ENCODE data around the gene ROBO3.

ROBO3 gene

GRCh38 chr11:124875943-124876817 lies 10.9 kb downstream of the ROBO3 start:
- no peak for TF ChIP-seq EZH2 (IDR thresholded peaks at IDR 0.05; ENCODE audit: borderline replicate concordance, low read depth, low read length, severe bottlenecking)
- TF ChIP-seq, protein P1, sequence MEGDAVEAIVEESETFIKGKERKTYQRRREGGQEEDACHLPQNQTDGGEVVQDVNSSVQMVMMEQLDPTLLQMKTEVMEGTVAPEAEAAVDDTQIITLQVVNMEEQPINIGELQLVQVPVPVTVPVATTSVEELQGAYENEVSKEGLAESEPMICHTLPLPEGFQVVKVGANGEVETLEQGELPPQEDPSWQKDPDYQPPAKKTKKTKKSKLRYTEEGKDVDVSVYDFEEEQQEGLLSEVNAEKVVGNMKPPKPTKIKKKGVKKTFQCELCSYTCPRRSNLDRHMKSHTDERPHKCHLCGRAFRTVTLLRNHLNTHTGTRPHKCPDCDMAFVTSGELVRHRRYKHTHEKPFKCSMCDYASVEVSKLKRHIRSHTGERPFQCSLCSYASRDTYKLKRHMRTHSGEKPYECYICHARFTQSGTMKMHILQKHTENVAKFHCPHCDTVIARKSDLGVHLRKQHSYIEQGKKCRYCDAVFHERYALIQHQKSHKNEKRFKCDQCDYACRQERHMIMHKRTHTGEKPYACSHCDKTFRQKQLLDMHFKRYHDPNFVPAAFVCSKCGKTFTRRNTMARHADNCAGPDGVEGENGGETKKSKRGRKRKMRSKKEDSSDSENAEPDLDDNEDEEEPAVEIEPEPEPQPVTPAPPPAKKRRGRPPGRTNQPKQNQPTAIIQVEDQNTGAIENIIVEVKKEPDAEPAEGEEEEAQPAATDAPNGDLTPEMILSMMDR (IDR thresholded peaks at IDR 0.05; ENCODE audit: borderline replicate concordance, extremely low read depth, low read length, poor library complexity, severe bottlenecking), result no peak
- H3K27me3 ChIP-seq (ENCODE audit: insufficient read depth, low read length, poor library complexity), result no peaks in the 10 kb centered on the region
- no peaks in the 10 kb centered on the region for H3K4me1 ChIP-seq (ENCODE audit: insufficient read depth, low read length)

DNA sequence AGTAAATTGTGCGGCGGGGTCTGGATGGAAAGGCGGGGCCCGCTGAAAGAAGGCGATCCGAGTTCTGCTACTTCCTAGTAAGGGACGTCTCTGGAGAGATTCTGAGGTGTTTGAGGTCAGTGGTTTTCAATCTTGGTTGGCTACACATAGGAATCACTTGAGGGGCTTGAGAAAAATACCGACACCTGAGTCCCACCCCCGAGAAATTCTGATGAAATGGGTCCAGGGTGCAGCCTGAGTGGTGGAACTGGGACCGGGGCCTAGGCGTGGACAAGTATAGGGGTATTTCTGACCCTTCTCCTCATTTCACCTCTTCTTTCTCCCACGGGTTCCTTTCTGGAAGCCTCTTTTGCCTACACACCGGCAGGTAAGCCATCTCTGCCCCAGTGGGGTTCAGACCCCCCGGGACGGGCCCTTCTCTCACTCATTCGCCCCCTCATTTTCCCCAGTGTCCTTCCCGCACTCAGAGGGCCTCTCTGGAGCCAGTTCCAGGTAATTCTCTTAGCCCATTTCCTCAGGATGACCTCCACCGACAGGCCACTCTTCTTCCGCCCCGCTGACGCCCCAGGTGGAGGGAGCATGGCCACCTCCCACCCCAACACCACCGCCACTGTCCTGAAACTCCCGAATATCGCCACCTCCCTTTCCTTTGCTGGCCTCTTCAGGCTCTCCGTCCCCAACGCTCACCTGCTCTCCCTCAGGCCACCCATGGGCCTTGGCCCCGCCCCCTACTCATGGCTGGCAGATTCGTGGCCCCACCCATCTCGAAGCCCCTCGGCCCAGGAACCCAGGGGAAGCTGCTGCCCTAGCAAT lies 11.8 kb downstream of the ROBO3 start:
- Histone ChIP-seq H3K9me3 (ENCODE audit: insufficient read depth, low read length, severe bottlenecking) (no peaks in the 10 kb centered on the region), H3K4me3 (ENCODE audit: low read depth in 1 of 2, low read length in 2 of 2) (no peak overlapping the region), H3K27me3 (ENCODE audit: insufficient read depth, low read length, poor library complexity) (no peaks in the 10 kb centered on the region), H3K4me1 (ENCODE audit: insufficient read depth, low read length) (no peaks in the 10 kb centered on the region), H3K4me2 (ENCODE audit: insufficient read depth, low read length) (no peak overlapping the region), H3K36me3 (ENCODE audit: insufficient read depth, low read length) (no peaks in the 10 kb centered on the region), H3K27ac (ENCODE audit: low read length) (no peak overlapping the region), H3K79me2 (ENCODE audit: insufficient read depth, low read length) (no peaks in the 10 kb centered on the region), H2AFZ (ENCODE audit: low read depth, low read length) (no peak overlapping the region), H3K9ac (ENCODE audit: low read depth, low read length) (no peak overlapping the region), H4K20me1 (ENCODE audit: insufficient read depth, low read length) (no peaks in the 10 kb centered on the region; the same call in 1 of the 2 replicates)
- DNase-seq, result no peak
- no peak for TF ChIP-seq EZH2 (IDR thresholded peaks at IDR 0.05; ENCODE audit: borderline replicate concordance, low read depth, low read length, severe bottlenecking)
- TF ChIP-seq, protein P1 (IDR thresholded peaks at IDR 0.05; ENCODE audit: borderline replicate concordance, extremely low read depth, low read length, poor library complexity, severe bottlenecking), result no peak
- ATAC-seq (ENCODE audit: insufficient read depth, low read depth), result no peak

More at GRCh38 chr11:124875943-124876817, 10.9 kb downstream of the ROBO3 start:
- no peaks in the 10 kb centered on the region; the same call in 1 of the 2 replicates for H4K20me1 ChIP-seq (ENCODE audit: insufficient read depth, low read length)
- H3K27ac ChIP-seq (ENCODE audit: low read length), result no peak overlapping the region
- no peak overlapping the region for H3K4me2 ChIP-seq (ENCODE audit: insufficient read depth, low read length)
- DNase-seq (no peak), ATAC-seq (ENCODE audit: insufficient read depth, low read depth) (no peak)
- H3K36me3 ChIP-seq (ENCODE audit: insufficient read depth, low read length), result no peaks in the 10 kb centered on the region
- no peak overlapping the region for H3K4me3 ChIP-seq (ENCODE audit: low read depth in 1 of 2, low read length in 2 of 2)
- H3K9ac ChIP-seq (ENCODE audit: low read depth, low read length), result no peak overlapping the region
- H3K79me2 ChIP-seq (ENCODE audit: insufficient read depth, low read length), result no peaks in the 10 kb centered on the region
- no peak overlapping the region for H2AFZ ChIP-seq (ENCODE audit: low read depth, low read length)
- H3K9me3 ChIP-seq (ENCODE audit: insufficient read depth, low read length, severe bottlenecking), result no peaks in the 10 kb centered on the region

DNA sequence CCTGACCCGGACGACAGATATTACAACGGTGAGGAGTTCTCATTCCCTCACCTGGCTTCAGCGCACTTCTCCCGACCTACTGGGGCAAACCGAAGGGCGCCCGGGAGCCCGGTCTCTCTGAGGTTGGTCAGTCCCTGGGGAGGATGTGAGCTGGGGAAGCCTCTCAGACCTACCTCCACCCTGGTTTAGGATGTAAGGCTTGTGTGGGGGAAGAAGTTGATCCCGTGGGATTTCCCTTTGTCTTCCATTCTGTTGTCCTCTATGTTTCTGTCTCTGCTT lies 12.3 kb downstream of the ROBO3 start:
- Histone ChIP-seq H3K27ac (ENCODE audit: low read length) (no peak overlapping the region), H2AFZ (ENCODE audit: low read depth, low read length) (no peak overlapping the region), H3K79me2 (ENCODE audit: insufficient read depth, low read length) (no peaks in the 10 kb centered on the region), H3K9ac (ENCODE audit: low read depth, low read length) (no peak overlapping the region), H3K27me3 (ENCODE audit: insufficient read depth, low read length, poor library complexity) (no peaks in the 10 kb centered on the region), H3K4me1 (ENCODE audit: insufficient read depth, low read length) (no peaks in the 10 kb centered on the region), H3K9me3 (ENCODE audit: insufficient read depth, low read length, severe bottlenecking) (no peaks in the 10 kb centered on the region), H3K36me3 (ENCODE audit: insufficient read depth, low read length) (no peaks in the 10 kb centered on the region), H3K4me2 (ENCODE audit: insufficient read depth, low read length) (no peak overlapping the region), H3K4me3 (ENCODE audit: low read depth in 1 of 2, low read length in 2 of 2) (no peak overlapping the region), H4K20me1 (ENCODE audit: insufficient read depth, low read length) (no peaks in the 10 kb centered on the region; the same call in 1 of the 2 replicates)
- DNase-seq, result no peak
- no peak for TF ChIP-seq EZH2 (IDR thresholded peaks at IDR 0.05; ENCODE audit: borderline replicate concordance, low read depth, low read length, severe bottlenecking)
- TF ChIP-seq, protein P1 (IDR thresholded peaks at IDR 0.05; ENCODE audit: borderline replicate concordance, extremely low read depth, low read length, poor library complexity, severe bottlenecking), result no peak
- no peak for ATAC-seq (ENCODE audit: insufficient read depth, low read depth)

Data from DND-41 (cell line).